ENCODE results near the gene CACNA2D3. TPM values are rescaled to one million over a fixed set of nuclear protein-coding genes. Genes with fewer than 3 reads are reported as not detected.
A peak's percentile ranks its signal among the peaks of the same experiment; 100 is the strongest.

CACNA2D3 gene
- polyA plus RNA-seq, 1 donor from 2014 or later = 26.2 TPM

DNA sequence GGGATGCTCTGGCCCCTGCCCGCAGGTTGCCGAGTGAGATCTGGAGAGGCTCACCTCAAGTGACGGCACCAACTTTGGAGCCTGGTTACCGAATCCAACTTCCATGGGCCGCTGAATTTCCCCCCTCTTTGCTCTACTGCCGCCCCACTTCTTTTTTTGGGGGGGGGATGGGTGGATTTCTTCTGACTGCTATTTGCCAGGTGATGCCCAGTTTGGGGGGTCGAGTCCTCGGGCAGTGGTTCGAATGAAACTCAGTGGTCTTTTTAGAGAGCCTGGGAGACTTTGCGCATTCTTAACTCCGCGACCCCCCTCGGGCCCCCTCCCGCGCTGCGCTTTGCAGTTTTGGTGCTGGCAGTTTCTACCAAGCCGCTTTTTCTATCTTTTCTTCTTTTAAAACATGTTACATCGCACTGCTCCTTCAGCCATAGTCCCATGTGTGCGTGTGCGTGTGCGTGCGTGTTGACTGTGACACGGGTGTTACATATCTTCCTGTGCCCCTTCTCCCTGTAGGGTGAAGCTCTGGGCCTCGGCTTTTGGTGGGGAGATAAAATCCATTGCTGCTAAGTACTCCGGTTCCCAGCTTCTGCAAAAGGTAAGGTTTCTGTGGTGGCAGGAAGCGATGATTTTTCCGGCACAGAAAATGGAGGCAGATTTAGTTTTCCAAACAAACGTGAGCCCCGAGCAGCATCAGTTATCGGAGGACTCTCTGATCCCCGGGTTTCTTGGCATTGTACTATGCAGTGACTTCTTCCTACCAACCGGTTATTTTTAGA lies 837 bp downstream of the CACNA2D3 start:
- H3K27me3 ChIP-seq (ENCODE audit: insufficient read depth, low read depth, low read length) = peaks cover 77% of the 10 kb centered on the region
- H4K20me1 ChIP-seq (ENCODE audit: insufficient read depth) = no peaks in the 10 kb centered on the region
- no peak overlapping the region for H2AFZ ChIP-seq (ENCODE audit: low read depth, low read length)
- peak overlapping the region; percentile 2 for H3K27ac ChIP-seq (ENCODE audit: low read length)
- H3K79me2 ChIP-seq (replicated peaks; ENCODE audit: insufficient read depth, low read length) = no peaks in the 10 kb centered on the region
- H3K4me3 ChIP-seq (ENCODE audit: low read length) = peak overlapping the region; percentile 69
- no peaks in the 10 kb centered on the region for H3K9me3 ChIP-seq (ENCODE audit: low read length)
- H3K36me3 ChIP-seq (ENCODE audit: insufficient read depth, low read length) = no peaks in the 10 kb centered on the region
- peak overlapping the region; percentile 54 for H3K9ac ChIP-seq (ENCODE audit: low read length)
- no peaks in the 10 kb centered on the region for H3K9me2 ChIP-seq (ENCODE audit: insufficient read depth, low read length)
- peak overlapping the region; percentile 26 for H3K4me2 ChIP-seq (ENCODE audit: low read length)
- TF ChIP-seq TAF1 (IDR thresholded peaks at IDR 0.05; ENCODE audit: low read depth) (no peak), SMC3 (conservative IDR thresholded peaks at IDR 0.05; ENCODE audit: poor library complexity) (peak; percentile 26)
- H3F3A ChIP-seq (ENCODE audit: insufficient read depth, low read length, poor library complexity, severe bottlenecking) = no peaks in the 10 kb centered on the region

GRCh38 chr3:54123776-54124196 lies 1.4 kb downstream of the CACNA2D3 start:
- no peaks in the 10 kb centered on the region for H3K79me2 ChIP-seq (replicated peaks; ENCODE audit: insufficient read depth, low read length)
- peaks cover 71% of the 10 kb centered on the region for H3K27me3 ChIP-seq (ENCODE audit: insufficient read depth, low read depth, low read length)
- H3K9me3 ChIP-seq (ENCODE audit: low read length) = no peaks in the 10 kb centered on the region
- no peak overlapping the region for H2AFZ ChIP-seq (ENCODE audit: low read depth, low read length)
- H3K27ac ChIP-seq (ENCODE audit: low read length) = peak overlapping the region; percentile 2
- no peaks in the 10 kb centered on the region for H3K9me2 ChIP-seq (ENCODE audit: insufficient read depth, low read length)
- no peaks in the 10 kb centered on the region for H3K36me3 ChIP-seq (ENCODE audit: insufficient read depth, low read length)
- H3K4me2 ChIP-seq (ENCODE audit: low read length) = peak overlapping the region; percentile 26
- no peak for TF ChIP-seq REST (IDR thresholded peaks at IDR 0.05; ENCODE audit: borderline replicate concordance)
- no peak for TF ChIP-seq TAF1 (IDR thresholded peaks at IDR 0.05; ENCODE audit: low read depth)
- TF ChIP-seq, protein P1, sequence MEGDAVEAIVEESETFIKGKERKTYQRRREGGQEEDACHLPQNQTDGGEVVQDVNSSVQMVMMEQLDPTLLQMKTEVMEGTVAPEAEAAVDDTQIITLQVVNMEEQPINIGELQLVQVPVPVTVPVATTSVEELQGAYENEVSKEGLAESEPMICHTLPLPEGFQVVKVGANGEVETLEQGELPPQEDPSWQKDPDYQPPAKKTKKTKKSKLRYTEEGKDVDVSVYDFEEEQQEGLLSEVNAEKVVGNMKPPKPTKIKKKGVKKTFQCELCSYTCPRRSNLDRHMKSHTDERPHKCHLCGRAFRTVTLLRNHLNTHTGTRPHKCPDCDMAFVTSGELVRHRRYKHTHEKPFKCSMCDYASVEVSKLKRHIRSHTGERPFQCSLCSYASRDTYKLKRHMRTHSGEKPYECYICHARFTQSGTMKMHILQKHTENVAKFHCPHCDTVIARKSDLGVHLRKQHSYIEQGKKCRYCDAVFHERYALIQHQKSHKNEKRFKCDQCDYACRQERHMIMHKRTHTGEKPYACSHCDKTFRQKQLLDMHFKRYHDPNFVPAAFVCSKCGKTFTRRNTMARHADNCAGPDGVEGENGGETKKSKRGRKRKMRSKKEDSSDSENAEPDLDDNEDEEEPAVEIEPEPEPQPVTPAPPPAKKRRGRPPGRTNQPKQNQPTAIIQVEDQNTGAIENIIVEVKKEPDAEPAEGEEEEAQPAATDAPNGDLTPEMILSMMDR (IDR thresholded peaks at IDR 0.05; ENCODE audit: poor library complexity, severe bottlenecking) = no peak
- no peak for TF ChIP-seq SMC3 (conservative IDR thresholded peaks at IDR 0.05; ENCODE audit: poor library complexity)
- TF ChIP-seq RAD21 (conservative IDR thresholded peaks at IDR 0.05) = no peak
- TF ChIP-seq POLR2AphosphoS5 (IDR thresholded peaks at IDR 0.05) = no peak
- TF ChIP-seq MXI1 (conservative IDR thresholded peaks at IDR 0.05; ENCODE audit: poor library complexity, severe bottlenecking) = no peak
- no peak for TF ChIP-seq EZH2 (IDR thresholded peaks at IDR 0.05; ENCODE audit: borderline replicate concordance, insufficient read depth, low read length, poor library complexity, severe bottlenecking)
- TF ChIP-seq EP300 (conservative IDR thresholded peaks at IDR 0.05; ENCODE audit: poor library complexity, severe bottlenecking) = no peak
- no peaks in the 10 kb centered on the region for H3F3A ChIP-seq (ENCODE audit: insufficient read depth, low read length, poor library complexity, severe bottlenecking)
- peak overlapping the region; percentile 54 for H3K9ac ChIP-seq (ENCODE audit: low read length)
- H3K4me3 ChIP-seq (ENCODE audit: low read length) = peak overlapping the region; percentile 69
- H4K20me1 ChIP-seq (ENCODE audit: insufficient read depth) = no peaks in the 10 kb centered on the region

Measured in neural cell (in vitro differentiated cells).